ENCODE results near the gene SNRNP27.
"Not testable (repeated sequence)": the region's sequence is repeated elsewhere in the genome, so short reads cannot be mapped to it uniquely, and the experiment has no call there.

Gene SNRNP27

DNA sequence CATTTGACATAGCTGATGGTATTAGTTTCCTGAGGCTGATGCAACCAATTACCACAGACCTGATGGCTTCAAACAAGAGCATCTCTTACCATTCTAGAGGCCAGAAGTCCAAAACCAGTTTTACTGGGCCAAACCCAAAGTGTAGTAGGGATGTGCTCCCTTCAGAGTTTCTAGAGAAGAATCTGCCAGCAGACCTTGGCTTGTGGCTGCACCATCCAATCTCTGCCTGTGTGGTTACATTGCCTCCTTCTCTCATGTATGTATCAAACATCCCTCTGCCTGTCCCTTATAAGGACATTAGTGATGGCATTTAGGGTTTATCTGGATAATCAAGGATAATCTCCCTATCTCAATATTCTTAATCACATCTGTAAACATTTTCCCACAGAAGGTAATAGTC is 4.5 kb upstream of the SNRNP27 start:
- no peaks in the 10 kb centered on the region for H3K27me3 ChIP-seq (ENCODE audit: control insufficient read depth, insufficient read depth, low read length, poor library complexity, severe bottlenecking)
- no peak overlapping the region for H3K4me3 ChIP-seq (ENCODE audit: insufficient read depth, low read depth, low read length)
- H3K27ac ChIP-seq (ENCODE audit: insufficient read depth, low read depth, low read length, poor library complexity, severe bottlenecking) = no peak overlapping the region

DNA sequence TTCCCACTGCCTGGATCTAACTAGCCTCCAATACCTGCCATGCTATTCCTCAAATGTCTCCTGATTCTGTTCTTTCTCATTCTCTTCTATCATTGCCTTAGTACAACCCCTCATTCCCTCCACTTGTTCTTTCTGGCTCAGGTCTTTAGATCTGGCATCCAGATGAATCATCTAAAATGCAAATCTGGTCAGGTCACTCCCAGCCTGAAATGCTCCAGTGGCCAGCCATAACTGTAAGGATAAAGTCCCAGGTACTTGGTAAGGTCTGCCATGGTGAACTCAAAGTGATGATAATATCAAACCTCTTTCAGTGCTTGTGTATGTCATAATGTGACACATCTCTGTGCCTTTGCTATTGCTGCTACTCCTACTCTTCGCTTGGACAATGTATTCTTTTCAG is 2.9 kb upstream of the SNRNP27 start:
- no peaks in the 10 kb centered on the region for H3K4me1 ChIP-seq (ENCODE audit: control insufficient read depth, insufficient read depth, low read length)
- H3K9me3 ChIP-seq (ENCODE audit: control insufficient read depth, low read length) = no peaks in the 10 kb centered on the region
- WGBS, 2 experiments = 0% methylated on average over 1 of the region's 1 CpG; no CpG with 5 or more reads in 1 of the 2 experiments
- H3K4me3 ChIP-seq (ENCODE audit: insufficient read depth, low read depth, low read length) = no peak overlapping the region
- no peaks in the 10 kb centered on the region for H3K36me3 ChIP-seq (ENCODE audit: control insufficient read depth, insufficient read depth, low read length)
- H3K27ac ChIP-seq (ENCODE audit: insufficient read depth, low read depth, low read length, poor library complexity, severe bottlenecking) = no peak overlapping the region
- no peaks in the 10 kb centered on the region for H3K27me3 ChIP-seq (ENCODE audit: control insufficient read depth, insufficient read depth, low read length, poor library complexity, severe bottlenecking)

More for the DNA sequence above, 4.5 kb upstream of the SNRNP27 start:
- Histone ChIP-seq H3K36me3 (ENCODE audit: control insufficient read depth, insufficient read depth, low read length) (no peaks in the 10 kb centered on the region), H3K4me1 (ENCODE audit: control insufficient read depth, insufficient read depth, low read length) (no peaks in the 10 kb centered on the region), H3K9me3 (ENCODE audit: control insufficient read depth, low read length) (no peaks in the 10 kb centered on the region)

DNA sequence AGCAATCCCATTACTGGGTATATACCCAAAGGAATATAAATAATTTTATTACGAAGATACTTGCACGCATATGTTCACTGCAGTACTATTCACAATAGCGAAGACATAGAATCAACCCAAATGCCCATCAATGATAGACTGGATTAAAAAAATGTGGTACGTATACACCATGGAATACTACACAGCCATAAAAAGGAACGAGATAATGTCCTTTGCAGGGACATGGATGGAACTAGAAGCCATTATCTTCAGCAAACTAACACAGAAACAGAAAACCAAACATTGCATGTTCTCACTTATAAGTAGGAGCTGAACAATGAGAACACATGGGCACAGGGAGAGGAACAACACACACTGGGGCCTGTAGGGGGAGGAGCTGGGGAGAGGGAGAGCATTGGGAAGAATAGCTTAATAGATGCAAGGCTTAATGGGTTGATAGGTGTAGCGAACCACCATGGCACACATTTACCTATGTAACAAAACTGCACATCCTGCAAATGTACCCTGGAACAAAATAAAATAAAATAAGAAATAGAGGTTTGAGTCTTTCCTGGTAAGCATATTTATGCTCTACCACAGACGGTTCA is 825 bp upstream of the SNRNP27 start:
- 91 to 94% methylated on average over 4 to 6 of the region's 7 CpGs for WGBS, 2 experiments
- not testable (repeated sequence) for H3K9me3 ChIP-seq (ENCODE audit: control insufficient read depth, low read length); H3K27me3 ChIP-seq (ENCODE audit: control insufficient read depth, insufficient read depth, low read length, poor library complexity, severe bottlenecking); H3K27ac ChIP-seq (ENCODE audit: insufficient read depth, low read depth, low read length, poor library complexity, severe bottlenecking); H3K36me3 ChIP-seq (ENCODE audit: control insufficient read depth, insufficient read depth, low read length); H3K4me1 ChIP-seq (ENCODE audit: control insufficient read depth, insufficient read depth, low read length); H3K4me3 ChIP-seq (ENCODE audit: insufficient read depth, low read depth, low read length)

DNA sequence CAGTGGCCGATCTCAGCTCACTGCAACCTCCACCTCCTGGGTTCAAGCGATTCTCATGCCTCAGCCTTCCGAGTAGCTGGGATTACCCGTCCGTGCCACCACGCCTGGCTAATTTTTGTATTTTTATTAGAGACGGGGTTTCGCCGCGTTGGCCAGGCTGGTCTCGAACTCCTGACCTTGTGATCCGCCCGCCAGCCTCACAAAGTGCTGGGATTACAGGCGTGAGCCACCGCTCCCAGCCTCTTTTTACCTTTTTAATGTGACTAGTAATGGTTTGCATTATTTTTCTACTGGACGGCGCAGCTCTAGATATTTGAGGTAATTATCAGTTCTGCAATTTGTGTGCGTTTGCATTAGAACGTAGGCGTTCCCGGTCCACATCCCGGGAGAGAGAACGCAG is 981 bp downstream of the SNRNP27 start:
- H3K27me3 ChIP-seq (ENCODE audit: control insufficient read depth, insufficient read depth, low read length, poor library complexity, severe bottlenecking); H3K36me3 ChIP-seq (ENCODE audit: control insufficient read depth, insufficient read depth, low read length); H3K9me3 ChIP-seq (ENCODE audit: control insufficient read depth, low read length); H3K4me1 ChIP-seq (ENCODE audit: control insufficient read depth, insufficient read depth, low read length); H3K27ac ChIP-seq (ENCODE audit: insufficient read depth, low read depth, low read length, poor library complexity, severe bottlenecking): not testable (repeated sequence)
- WGBS, 2 experiments = 86 to 87% methylated on average over 23 of the region's 23 CpGs
- H3K4me3 ChIP-seq (ENCODE audit: insufficient read depth, low read depth, low read length) = peak overlapping the region; percentile 75

DNA sequence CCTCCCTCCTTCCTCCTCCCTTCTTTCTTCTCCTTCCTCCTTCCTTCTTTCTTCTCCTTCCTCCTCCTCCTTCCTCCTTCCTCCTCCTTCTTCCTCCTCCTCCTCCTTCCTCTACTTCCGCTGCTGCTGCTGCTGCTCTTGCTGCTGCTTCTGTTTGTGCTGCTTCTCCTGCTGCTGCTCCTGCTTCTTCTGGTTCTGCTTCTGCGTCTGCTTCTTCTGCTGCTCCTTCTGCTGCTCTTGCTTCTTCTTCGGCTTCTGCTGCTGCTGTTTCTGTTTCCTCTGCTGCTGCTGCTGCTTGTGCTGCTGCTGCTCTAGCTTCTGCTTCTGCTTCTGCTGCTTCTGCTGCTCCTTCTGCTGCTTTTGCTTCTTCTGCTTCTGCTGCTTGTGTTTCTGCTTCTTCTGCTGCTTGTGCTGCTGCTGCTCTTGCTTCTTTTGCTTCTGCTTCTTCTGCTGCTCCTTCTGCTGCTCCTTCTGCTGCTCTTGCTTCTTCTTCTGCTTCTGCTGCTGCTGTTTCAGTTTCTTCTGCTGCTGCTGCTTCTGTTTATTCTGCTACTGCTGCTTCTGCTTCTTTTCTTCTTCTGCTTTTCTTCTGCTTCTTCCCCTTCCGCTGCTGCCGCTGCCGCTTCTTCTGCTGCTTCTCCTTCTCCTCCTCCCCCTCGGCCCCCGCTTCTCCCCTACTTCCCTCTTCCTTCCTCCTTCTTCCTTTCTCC is 8.6 kb downstream of the SNRNP27 start:
- Histone ChIP-seq H3K27me3 (ENCODE audit: control insufficient read depth, insufficient read depth, low read length, poor library complexity, severe bottlenecking) (no peaks in the 10 kb centered on the region), H3K27ac (ENCODE audit: insufficient read depth, low read depth, low read length, poor library complexity, severe bottlenecking) (no peak overlapping the region), H3K9me3 (ENCODE audit: control insufficient read depth, low read length) (no peaks in the 10 kb centered on the region), H3K36me3 (ENCODE audit: control insufficient read depth, insufficient read depth, low read length) (peaks cover 12% of the 10 kb centered on the region), H3K4me1 (ENCODE audit: control insufficient read depth, insufficient read depth, low read length) (no peaks in the 10 kb centered on the region), H3K4me3 (ENCODE audit: insufficient read depth, low read depth, low read length) (no peak overlapping the region)
- 91 to 95% methylated on average over 8 of the region's 8 CpGs for WGBS, 2 experiments

DNA sequence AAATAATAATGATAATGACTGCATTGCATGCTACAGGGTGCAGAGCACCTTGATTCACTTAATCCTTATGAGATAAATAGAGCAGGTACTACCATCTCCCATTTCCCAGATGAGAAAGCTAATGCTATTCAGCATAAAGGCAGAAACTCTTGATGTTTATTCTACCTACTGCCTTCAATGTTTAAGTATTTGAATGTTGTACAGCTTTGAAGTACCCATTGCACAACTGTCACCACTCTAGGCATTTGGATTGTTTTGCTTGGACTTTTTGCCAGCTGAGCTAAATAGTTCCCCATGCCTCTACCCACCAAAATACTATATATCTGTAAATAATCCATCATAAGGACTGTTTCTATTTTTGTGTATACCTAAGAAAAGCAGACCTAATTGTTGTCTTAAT is 13.5 kb downstream of the SNRNP27 start:
- Histone ChIP-seq H3K4me1 (ENCODE audit: control insufficient read depth, insufficient read depth, low read length) (no peaks in the 10 kb centered on the region), H3K4me3 (ENCODE audit: insufficient read depth, low read depth, low read length) (no peak overlapping the region), H3K9me3 (ENCODE audit: control insufficient read depth, low read length) (no peaks in the 10 kb centered on the region), H3K27me3 (ENCODE audit: control insufficient read depth, insufficient read depth, low read length, poor library complexity, severe bottlenecking) (no peaks in the 10 kb centered on the region), H3K36me3 (ENCODE audit: control insufficient read depth, insufficient read depth, low read length) (no peaks in the 10 kb centered on the region), H3K27ac (ENCODE audit: insufficient read depth, low read depth, low read length, poor library complexity, severe bottlenecking) (no peak overlapping the region)

DNA sequence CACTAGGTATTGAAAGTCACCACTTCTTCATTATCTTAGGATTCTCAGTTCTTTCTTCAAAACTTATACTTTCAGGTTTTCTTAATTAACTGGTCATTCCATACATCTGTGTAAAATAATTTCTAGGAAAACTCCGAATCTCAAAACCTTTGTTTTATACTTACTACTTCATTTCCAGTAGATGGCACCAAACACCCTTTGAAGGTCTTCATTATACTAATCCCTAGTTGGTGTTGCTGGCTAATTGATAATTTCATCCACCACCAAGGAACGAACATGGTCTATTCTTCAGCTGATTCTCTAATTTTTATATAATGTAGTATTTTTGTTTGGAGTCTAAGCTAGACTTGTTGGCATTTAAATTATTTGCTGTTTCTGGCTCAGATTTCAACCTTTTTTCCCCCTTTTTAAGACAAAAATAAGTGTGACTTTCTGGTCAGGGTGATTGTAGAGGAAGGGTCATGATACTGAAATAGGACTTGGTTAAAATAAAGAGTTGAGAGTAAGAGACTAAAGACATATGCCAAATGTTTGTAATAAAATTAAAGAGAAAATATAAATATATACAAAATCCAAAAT is 18.3 kb downstream of the SNRNP27 start:
- Histone ChIP-seq H3K9me3 (ENCODE audit: control insufficient read depth, low read length) (no peaks in the 10 kb centered on the region), H3K4me3 (ENCODE audit: insufficient read depth, low read depth, low read length) (no peak overlapping the region), H3K27me3 (ENCODE audit: control insufficient read depth, insufficient read depth, low read length, poor library complexity, severe bottlenecking) (peaks cover 13% of the 10 kb centered on the region), H3K27ac (ENCODE audit: insufficient read depth, low read depth, low read length, poor library complexity, severe bottlenecking) (no peak overlapping the region), H3K36me3 (ENCODE audit: control insufficient read depth, insufficient read depth, low read length) (no peaks in the 10 kb centered on the region), H3K4me1 (ENCODE audit: control insufficient read depth, insufficient read depth, low read length) (peaks cover 6% of the 10 kb centered on the region)
- 42 to 43% methylated on average over 1 of the region's 2 CpGs for WGBS, 2 experiments

DNA sequence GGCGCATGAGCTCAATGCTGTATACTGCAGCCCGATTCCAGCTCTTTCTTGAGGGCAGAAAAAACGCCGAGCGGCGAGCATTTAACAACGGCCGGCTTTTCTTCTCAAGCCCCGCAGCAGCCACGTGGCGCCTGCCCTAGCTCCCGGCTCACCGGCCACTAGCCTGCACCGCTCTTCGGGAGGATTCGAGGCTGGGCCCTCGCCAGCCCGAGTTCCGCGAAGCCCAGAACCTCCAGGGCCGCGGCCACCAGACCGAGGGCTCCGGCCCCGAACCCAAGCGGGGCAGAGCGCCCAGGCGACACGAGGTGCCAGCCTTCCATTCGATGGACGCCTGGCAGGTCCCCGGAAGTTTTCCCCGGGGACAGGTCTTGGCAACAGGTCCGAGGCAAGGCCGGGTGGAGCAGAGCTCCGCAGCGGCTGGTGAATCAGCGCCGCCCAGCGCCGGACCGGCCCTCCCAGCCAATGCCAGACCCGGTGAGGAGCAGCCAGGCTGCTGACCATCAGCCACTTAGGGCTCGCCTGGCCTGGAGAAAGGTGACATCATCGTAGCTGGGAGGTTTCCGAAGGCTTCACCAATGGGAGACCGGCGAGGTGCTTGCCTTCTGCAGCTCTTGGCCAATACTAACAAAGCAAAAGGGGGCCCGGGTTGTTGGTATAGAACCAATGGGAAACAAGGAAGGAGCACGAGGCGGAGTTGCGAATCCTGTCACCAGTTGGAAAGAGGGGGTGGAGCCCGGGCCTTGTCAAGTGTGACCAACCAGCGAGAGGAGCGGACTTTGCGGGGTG is 20.6 kb downstream of the SNRNP27 start:
- 0 to 1% methylated on average over 56 of the region's 56 CpGs for WGBS, 2 experiments
- peak overlapping the region; percentile 98 for H3K27ac ChIP-seq (ENCODE audit: insufficient read depth, low read depth, low read length, poor library complexity, severe bottlenecking)

DNA sequence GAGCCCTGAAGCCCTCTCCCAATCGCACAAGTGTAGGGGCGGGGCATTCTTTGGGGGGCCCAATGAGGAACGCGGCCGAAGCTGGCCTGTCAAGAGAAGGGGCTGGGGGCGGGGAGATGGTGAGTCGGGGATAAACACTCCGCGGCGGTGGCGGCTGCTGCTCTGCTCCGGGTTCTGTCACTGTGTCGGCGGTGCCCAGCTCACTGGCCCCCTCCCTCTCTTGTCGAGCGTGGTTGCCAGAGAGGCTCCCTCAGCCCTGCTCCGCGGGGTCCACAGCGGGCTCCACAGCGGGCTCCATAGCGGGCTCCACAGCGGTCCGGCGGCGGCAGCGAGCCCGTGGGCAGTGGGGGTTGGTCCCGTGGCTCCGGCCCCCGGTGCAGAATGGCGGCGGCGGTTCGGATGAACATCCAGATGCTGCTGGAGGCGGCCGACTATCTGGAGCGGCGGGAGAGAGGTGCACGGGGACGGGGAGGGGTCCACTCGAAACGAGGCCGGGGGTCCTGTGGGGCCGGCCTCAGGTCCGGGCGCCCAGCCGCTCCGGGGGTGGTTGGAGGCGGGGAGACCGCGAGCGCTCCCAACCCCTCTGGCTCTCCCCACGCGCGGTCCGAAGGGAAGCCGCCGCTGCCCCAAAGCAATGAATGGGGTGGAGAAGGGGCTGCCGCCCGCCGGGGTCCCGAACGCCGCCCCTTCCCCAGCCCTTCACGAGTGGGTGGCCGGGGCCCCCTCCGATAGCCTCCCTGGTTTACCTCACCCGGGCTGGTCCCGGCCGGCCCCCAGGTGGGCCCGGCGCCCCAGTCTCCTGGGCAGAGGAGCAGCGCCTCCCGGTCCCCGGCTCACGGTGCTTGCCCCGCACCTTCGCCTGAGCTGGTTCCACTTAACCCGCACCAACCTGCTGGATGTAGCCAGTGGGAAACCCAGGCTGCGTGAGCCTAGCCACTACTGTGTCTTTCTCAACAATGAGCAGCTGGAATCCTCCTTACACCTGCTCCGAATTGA is 21.5 kb downstream of the SNRNP27 start, which contains the start of gene MXD1:
Gene MXD1 (plus strand): TSS at position 160 of the 996 bp plus-strand sequence. CDS start 222 bp downstream, at position 382.
- Histone ChIP-seq H3K4me1 (ENCODE audit: control insufficient read depth, insufficient read depth, low read length) (peaks cover 6% of the 10 kb centered on the region), H3K27me3 (ENCODE audit: control insufficient read depth, insufficient read depth, low read length, poor library complexity, severe bottlenecking) (peaks cover 13% of the 10 kb centered on the region), H3K27ac (ENCODE audit: insufficient read depth, low read depth, low read length, poor library complexity, severe bottlenecking) (peak within 1 kb of the TSS; percentile 98), H3K9me3 (ENCODE audit: control insufficient read depth, low read length) (no peaks in the 10 kb centered on the region), H3K4me3 (ENCODE audit: insufficient read depth, low read depth, low read length) (peak within 1 kb of the TSS; percentile 92), H3K36me3 (ENCODE audit: control insufficient read depth, insufficient read depth, low read length) (no peaks in the 10 kb centered on the region)
- 2% methylated on average over 81 of the region's 81 CpGs for WGBS, 2 experiments

More for the DNA sequence above, 20.6 kb downstream of the SNRNP27 start:
- Histone ChIP-seq H3K4me3 (ENCODE audit: insufficient read depth, low read depth, low read length) (peak overlapping the region; percentile 81), H3K36me3 (ENCODE audit: control insufficient read depth, insufficient read depth, low read length) (no peaks in the 10 kb centered on the region), H3K27me3 (ENCODE audit: control insufficient read depth, insufficient read depth, low read length, poor library complexity, severe bottlenecking) (peaks cover 13% of the 10 kb centered on the region), H3K4me1 (ENCODE audit: control insufficient read depth, insufficient read depth, low read length) (peaks cover 6% of the 10 kb centered on the region), H3K9me3 (ENCODE audit: control insufficient read depth, low read length) (no peaks in the 10 kb centered on the region)

Data from ectodermal cell (in vitro differentiated cells).